Measurements from ENCODE around the gene SH2D7. TPM values are rescaled to one million over a fixed set of nuclear protein-coding genes. Genes with fewer than 3 reads are reported as not detected.

SH2D7 gene
- total RNA-seq, 1 experiment from 2014 or later: not detected

DNA sequence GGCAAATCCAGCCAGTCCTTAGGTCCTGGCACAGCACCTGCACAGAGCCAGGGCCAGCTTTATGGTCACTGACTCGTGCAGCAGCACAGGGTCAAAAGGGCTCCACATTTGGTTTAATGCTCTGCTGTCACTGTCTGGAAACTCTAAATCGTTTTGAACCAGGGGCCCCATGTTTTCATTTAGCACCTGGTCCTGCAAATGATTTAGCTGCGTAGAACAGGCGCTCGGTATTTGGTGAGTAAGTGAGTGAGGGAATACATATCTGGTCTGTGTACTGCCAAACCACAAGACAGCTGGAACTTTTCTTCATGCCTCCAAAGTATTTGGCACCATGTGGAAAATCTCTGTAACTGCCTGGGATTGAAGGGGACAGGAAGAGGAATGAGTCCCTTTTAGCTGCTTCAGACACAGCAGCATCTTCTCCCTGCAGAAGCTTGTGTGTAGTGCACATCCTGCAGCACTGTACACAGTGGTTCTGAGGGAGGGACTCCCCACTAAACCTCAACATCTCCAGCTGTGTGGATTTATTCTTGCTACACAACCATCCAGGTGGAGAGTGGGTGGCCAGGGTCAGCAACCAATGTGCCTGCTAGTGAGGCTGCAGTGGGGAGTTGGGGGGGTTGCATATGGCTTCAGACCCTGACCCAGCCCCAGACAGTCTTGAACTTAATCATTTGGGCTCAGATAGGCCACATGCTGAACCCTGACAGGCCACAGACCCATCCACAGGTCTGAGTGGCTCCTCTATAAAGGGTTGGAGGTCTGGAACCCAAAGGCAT is 1.1 kb downstream of the SH2D7 start:
- ChIA-PET POLR2A (interaction anchor here (0.9 to 1.1 kb wide), 3 partner anchors 14 to 344 kb away, joined by 3 read pairs; partner anchors contain the start of gene IREB2), CTCF (interaction anchor here (0.9 to 3.5 kb wide), 4 partner anchors 15 to 134 kb away, joined by 3 to 14 read pairs (median 11); no protein-coding TSS in a partner anchor)
- Mint-ChIP-seq H3K27me3 (ENCODE audit: insufficient read depth, unreplicated experiment) (no peaks in the 10 kb centered on the region), H3K4me3 (ENCODE audit: unreplicated experiment) (no peak overlapping the region), H3K4me1 (ENCODE audit: insufficient read depth, unreplicated experiment) (no peaks in the 10 kb centered on the region), H3K27ac (ENCODE audit: low read depth, unreplicated experiment) (no peak overlapping the region), H3K9me3 (ENCODE audit: unreplicated experiment) (no peaks in the 10 kb centered on the region), H3K36me3 (ENCODE audit: insufficient read depth, unreplicated experiment) (no peaks in the 10 kb centered on the region)
- intact Hi-C loops (cut with micrococcal nuclease): no loop called here
- DNase-seq (ENCODE audit: unreplicated experiment): no peak
- no TSS peak for BruUV-seq (replicated peaks)
- TF ChIP-seq, protein P1, sequence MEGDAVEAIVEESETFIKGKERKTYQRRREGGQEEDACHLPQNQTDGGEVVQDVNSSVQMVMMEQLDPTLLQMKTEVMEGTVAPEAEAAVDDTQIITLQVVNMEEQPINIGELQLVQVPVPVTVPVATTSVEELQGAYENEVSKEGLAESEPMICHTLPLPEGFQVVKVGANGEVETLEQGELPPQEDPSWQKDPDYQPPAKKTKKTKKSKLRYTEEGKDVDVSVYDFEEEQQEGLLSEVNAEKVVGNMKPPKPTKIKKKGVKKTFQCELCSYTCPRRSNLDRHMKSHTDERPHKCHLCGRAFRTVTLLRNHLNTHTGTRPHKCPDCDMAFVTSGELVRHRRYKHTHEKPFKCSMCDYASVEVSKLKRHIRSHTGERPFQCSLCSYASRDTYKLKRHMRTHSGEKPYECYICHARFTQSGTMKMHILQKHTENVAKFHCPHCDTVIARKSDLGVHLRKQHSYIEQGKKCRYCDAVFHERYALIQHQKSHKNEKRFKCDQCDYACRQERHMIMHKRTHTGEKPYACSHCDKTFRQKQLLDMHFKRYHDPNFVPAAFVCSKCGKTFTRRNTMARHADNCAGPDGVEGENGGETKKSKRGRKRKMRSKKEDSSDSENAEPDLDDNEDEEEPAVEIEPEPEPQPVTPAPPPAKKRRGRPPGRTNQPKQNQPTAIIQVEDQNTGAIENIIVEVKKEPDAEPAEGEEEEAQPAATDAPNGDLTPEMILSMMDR (IDR thresholded peaks at IDR 0.05; ENCODE audit: unreplicated experiment): no peak

DNA sequence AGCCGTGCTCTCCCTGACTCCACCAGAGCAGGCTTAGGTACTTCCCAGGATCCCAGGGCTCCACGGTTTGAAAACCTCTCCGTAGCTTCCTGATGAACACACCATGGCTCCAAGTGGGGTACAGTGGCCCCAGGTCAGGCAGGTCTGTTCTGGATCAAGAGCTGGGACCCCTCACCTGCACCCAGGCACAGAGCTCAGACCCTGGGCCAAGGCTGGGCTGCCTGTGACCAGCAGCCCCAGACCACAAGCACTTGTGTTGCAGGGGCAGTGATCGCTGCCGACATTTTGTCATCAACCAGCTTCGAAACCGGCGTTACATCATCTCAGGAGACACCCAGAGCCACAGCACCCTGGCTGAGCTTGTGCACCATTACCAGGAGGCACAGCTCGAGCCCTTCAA is 5.3 kb downstream of the SH2D7 start:
- POLR2A ChIA-PET: no interaction called here
- H3K27ac Mint-ChIP-seq (ENCODE audit: low read depth, unreplicated experiment): no peak overlapping the region
- CTCF ChIA-PET: interaction anchor here (0.5 to 3.2 kb wide), 5 partner anchors 9 to 138 kb away, joined by 3 to 16 read pairs (median 10); no protein-coding TSS in a partner anchor
- no peak overlapping the region for H3K4me3 Mint-ChIP-seq (ENCODE audit: unreplicated experiment)
- no peaks in the 10 kb centered on the region for H3K4me1 Mint-ChIP-seq (ENCODE audit: insufficient read depth, unreplicated experiment)
- no peaks in the 10 kb centered on the region for H3K27me3 Mint-ChIP-seq (ENCODE audit: insufficient read depth, unreplicated experiment)
- no peaks in the 10 kb centered on the region for H3K36me3 Mint-ChIP-seq (ENCODE audit: insufficient read depth, unreplicated experiment)
- no peaks in the 10 kb centered on the region for H3K9me3 Mint-ChIP-seq (ENCODE audit: unreplicated experiment)
- DNase-seq (ENCODE audit: unreplicated experiment): no peak
- TF ChIP-seq, protein P1 (IDR thresholded peaks at IDR 0.05; ENCODE audit: unreplicated experiment): no peak
- no TSS peak for BruUV-seq (replicated peaks)
- intact Hi-C loops (cut with micrococcal nuclease): no loop called here

DNA sequence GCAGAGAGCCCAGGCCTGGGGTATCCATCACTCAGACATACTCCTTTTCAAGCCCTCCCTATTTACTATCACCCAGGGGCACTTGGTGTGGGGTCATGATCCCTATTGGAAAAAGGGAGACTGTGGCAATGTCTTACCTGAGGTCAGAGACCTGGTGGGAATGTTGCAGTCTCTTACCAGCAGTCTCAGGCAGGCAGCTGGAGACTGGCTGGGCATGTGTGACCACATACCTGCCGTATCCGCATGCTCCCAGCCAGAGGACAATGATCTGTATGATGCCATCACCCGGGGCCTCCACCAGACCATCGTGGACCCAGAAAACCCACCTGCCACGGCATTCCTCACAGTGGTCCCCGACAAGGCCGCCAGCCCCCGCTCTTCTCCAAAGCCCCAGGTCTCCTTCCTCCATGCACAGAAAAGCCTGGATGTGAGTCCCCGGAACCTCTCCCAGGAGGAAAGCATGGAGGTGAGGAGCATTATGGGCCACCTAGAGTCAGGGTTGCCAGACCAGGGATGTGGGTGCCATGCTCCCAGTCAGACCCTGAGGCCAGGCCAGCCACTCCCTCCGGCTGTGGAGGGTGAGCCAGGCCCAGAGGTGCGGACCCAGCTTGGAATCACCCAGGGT is 5.9 kb downstream of the SH2D7 start:
- Mint-ChIP-seq H3K9me3 (ENCODE audit: unreplicated experiment) (no peaks in the 10 kb centered on the region), H3K27ac (ENCODE audit: low read depth, unreplicated experiment) (no peak overlapping the region), H3K36me3 (ENCODE audit: insufficient read depth, unreplicated experiment) (no peaks in the 10 kb centered on the region), H3K27me3 (ENCODE audit: insufficient read depth, unreplicated experiment) (no peaks in the 10 kb centered on the region), H3K4me3 (ENCODE audit: unreplicated experiment) (no peak overlapping the region), H3K4me1 (ENCODE audit: insufficient read depth, unreplicated experiment) (no peaks in the 10 kb centered on the region)
- ChIA-PET CTCF (interaction anchor here (0.5 to 3.2 kb wide), 5 partner anchors 9 to 139 kb away, joined by 3 to 16 read pairs (median 10); no protein-coding TSS in a partner anchor), POLR2A (no interaction called here)
- intact Hi-C loops (cut with micrococcal nuclease): no loop called here
- DNase-seq (ENCODE audit: unreplicated experiment): no peak
- BruUV-seq (replicated peaks): no TSS peak
- TF ChIP-seq, protein P1 (IDR thresholded peaks at IDR 0.05; ENCODE audit: unreplicated experiment): no peak

DNA sequence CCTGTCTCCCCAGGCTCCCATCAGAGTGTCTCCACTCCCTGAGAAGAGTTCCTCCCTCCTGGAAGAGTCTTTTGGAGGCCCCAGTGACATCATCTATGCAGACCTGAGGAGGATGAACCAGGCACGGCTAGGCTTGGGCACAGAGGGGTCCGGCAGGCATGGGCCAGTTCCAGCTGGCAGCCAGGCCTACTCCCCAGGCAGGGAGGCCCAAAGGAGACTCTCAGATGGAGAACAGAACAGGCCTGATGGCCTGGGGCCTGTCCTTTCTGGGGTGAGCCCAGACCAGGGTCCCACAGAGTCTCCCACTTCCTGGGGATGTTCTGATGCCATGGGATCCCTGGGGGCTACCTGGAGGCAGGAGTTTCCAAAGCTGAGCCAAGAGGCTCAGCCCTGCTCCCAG is 8.5 kb downstream of the SH2D7 start:
- H3K36me3 Mint-ChIP-seq (ENCODE audit: insufficient read depth, unreplicated experiment): no peaks in the 10 kb centered on the region
- no peaks in the 10 kb centered on the region for H3K9me3 Mint-ChIP-seq (ENCODE audit: unreplicated experiment)
- H3K27ac Mint-ChIP-seq (ENCODE audit: low read depth, unreplicated experiment): no peak overlapping the region
- DNase-seq (ENCODE audit: unreplicated experiment): no peak
- intact Hi-C loops (cut with micrococcal nuclease): no loop called here
- TF ChIP-seq, protein P1 (IDR thresholded peaks at IDR 0.05; ENCODE audit: unreplicated experiment): no peak
- ChIA-PET CTCF (interaction anchor here (0.7 to 2.5 kb wide), 4 partner anchors 9 to 143 kb away, joined by 3 to 20 read pairs (median 4); no protein-coding TSS in a partner anchor), POLR2A (no interaction called here)
- H3K4me1 Mint-ChIP-seq (ENCODE audit: insufficient read depth, unreplicated experiment): no peaks in the 10 kb centered on the region
- H3K4me3 Mint-ChIP-seq (ENCODE audit: unreplicated experiment): no peak overlapping the region
- BruUV-seq (replicated peaks): no TSS peak
- H3K27me3 Mint-ChIP-seq (ENCODE audit: insufficient read depth, unreplicated experiment): no peaks in the 10 kb centered on the region

Measured in MCF 10A (cell line).